ENCODE measurements around the gene GAD1.

GAD1 gene

GRCh38 chr2:170814533-170815230 is 2.0 kb upstream of the GAD1 start:
- H3K27me3 ChIP-seq (ENCODE audit: control insufficient read depth in 1 of 2, insufficient read depth in 1 of 2, low read length in 2 of 2): peaks cover 67 to 68% of the 10 kb centered on the region in 2 experiments
- H2BK12ac ChIP-seq (ENCODE audit: low read length in 2 of 2): no peak overlapping the region
- H4K91ac ChIP-seq (ENCODE audit: low read length): no peak overlapping the region
- H3K4me1 ChIP-seq (ENCODE audit: control insufficient read depth, insufficient read depth, low read depth, low read length): peaks cover 31% of the 10 kb centered on the region
- H3K4me2 ChIP-seq (ENCODE audit: low read length, poor library complexity, severe bottlenecking): no peak overlapping the region
- H2AFZ ChIP-seq (ENCODE audit: low read depth, low read length): no peak overlapping the region
- H3K4ac ChIP-seq (ENCODE audit: low read depth in 1 of 2, low read length in 2 of 2): no peak overlapping the region
- DNase-seq: no peak
- WGBS: 34% methylated on average over 26 of the region's 31 CpGs
- H2BK15ac ChIP-seq (ENCODE audit: low read depth, poor library complexity, severe bottlenecking): no peak overlapping the region
- H3K18ac ChIP-seq (ENCODE audit: low read depth in 1 of 2, low read length in 2 of 2): no peak overlapping the region
- no peak overlapping the region for H2BK120ac ChIP-seq (ENCODE audit: low read depth, low read length)
- no peak overlapping the region for H3K23ac ChIP-seq (ENCODE audit: low read length in 2 of 2)
- no peaks in the 10 kb centered on the region for H3K9me3 ChIP-seq (ENCODE audit: control insufficient read depth, low read length)
- H3K36me3 ChIP-seq (ENCODE audit: control insufficient read depth in 1 of 2, insufficient read depth in 2 of 2, low read depth in 1 of 2, low read length in 2 of 2): no peaks in the 10 kb centered on the region
- H3K27ac ChIP-seq (ENCODE audit: low read length, poor library complexity, severe bottlenecking): no peak overlapping the region
- no peak overlapping the region for H3K14ac ChIP-seq (ENCODE audit: low read length in 2 of 2)
- no peak overlapping the region for H3K9ac ChIP-seq (ENCODE audit: low read length)
- H4K8ac ChIP-seq (ENCODE audit: low read length): no peak overlapping the region
- H2AK5ac ChIP-seq (ENCODE audit: low read length, severe bottlenecking): no peak overlapping the region
- no peak overlapping the region for H2BK5ac ChIP-seq (ENCODE audit: low read depth, low read length, poor library complexity, severe bottlenecking)
- H3K4me3 ChIP-seq (ENCODE audit: insufficient read depth in 1 of 2, low read depth in 1 of 2, low read length in 2 of 2): no peak overlapping the region
- no peaks in the 10 kb centered on the region for H3K79me1 ChIP-seq (replicated peaks; ENCODE audit: low read length, poor library complexity, severe bottlenecking)

- no peaks in the 10 kb centered on the region for H3K79me1 ChIP-seq (replicated peaks; ENCODE audit: low read length, poor library complexity, severe bottlenecking)
- H2BK120ac ChIP-seq (ENCODE audit: low read depth, low read length): no peak overlapping the region
- H3K4ac ChIP-seq (ENCODE audit: low read depth in 1 of 2, low read length in 2 of 2): no peak overlapping the region
- no peak overlapping the region for H4K8ac ChIP-seq (ENCODE audit: low read length)
- H3K9me3 ChIP-seq (ENCODE audit: control insufficient read depth, low read length): no peaks in the 10 kb centered on the region
- no peak overlapping the region for H3K9ac ChIP-seq (ENCODE audit: low read length)
- no peak overlapping the region for H3K23ac ChIP-seq (ENCODE audit: low read length in 2 of 2)
- no peak overlapping the region for H3K4me3 ChIP-seq (ENCODE audit: insufficient read depth in 1 of 2, low read depth in 1 of 2, low read length in 2 of 2)
- H3K4me2 ChIP-seq (ENCODE audit: low read length, poor library complexity, severe bottlenecking): no peak overlapping the region
- no peak overlapping the region for H3K27ac ChIP-seq (ENCODE audit: low read length, poor library complexity, severe bottlenecking)
- H3K14ac ChIP-seq (ENCODE audit: low read length in 2 of 2): no peak overlapping the region
- no peak overlapping the region for H2BK5ac ChIP-seq (ENCODE audit: low read depth, low read length, poor library complexity, severe bottlenecking)
- no peak overlapping the region for H2AFZ ChIP-seq (ENCODE audit: low read depth, low read length)
- no peak for DNase-seq
- H4K91ac ChIP-seq (ENCODE audit: low read length): no peak overlapping the region
- H2BK15ac ChIP-seq (ENCODE audit: low read depth, poor library complexity, severe bottlenecking): no peak overlapping the region
- H3K4me1 ChIP-seq (ENCODE audit: control insufficient read depth, insufficient read depth, low read depth, low read length): peaks cover 31% of the 10 kb centered on the region
- H3K27me3 ChIP-seq (ENCODE audit: control insufficient read depth in 1 of 2, insufficient read depth in 1 of 2, low read length in 2 of 2): peaks cover 73 to 75% of the 10 kb centered on the region in 2 experiments
- no peak overlapping the region for H2BK12ac ChIP-seq (ENCODE audit: low read length in 2 of 2)
- H3K36me3 ChIP-seq (ENCODE audit: control insufficient read depth in 1 of 2, insufficient read depth in 2 of 2, low read depth in 1 of 2, low read length in 2 of 2): no peaks in the 10 kb centered on the region
- no peak overlapping the region for H2AK5ac ChIP-seq (ENCODE audit: low read length, severe bottlenecking)
- no peak overlapping the region for H3K18ac ChIP-seq (ENCODE audit: low read depth in 1 of 2, low read length in 2 of 2)
- WGBS: 21% methylated on average over 14 of the region's 19 CpGs
These were observed 1.4 kb upstream of the GAD1 start for GRCh38 chr2:170815311-170815710.

- Histone ChIP-seq H3K4me3 (ENCODE audit: insufficient read depth in 1 of 2, low read depth in 1 of 2, low read length in 2 of 2) (peak overlapping the region in 1 of 2 experiments; percentile 65), H3K79me1 (replicated peaks; ENCODE audit: low read length, poor library complexity, severe bottlenecking) (no peaks in the 10 kb centered on the region), H2BK120ac (ENCODE audit: low read depth, low read length) (no peak overlapping the region), H3K27ac (ENCODE audit: low read length, poor library complexity, severe bottlenecking) (no peak overlapping the region), H3K4me1 (ENCODE audit: control insufficient read depth, insufficient read depth, low read depth, low read length) (peaks cover 31% of the 10 kb centered on the region), H3K23ac (ENCODE audit: low read length in 2 of 2) (peak overlapping the region in 1 of 2 experiments; percentile 43), H3K14ac (ENCODE audit: low read length in 2 of 2) (no peak overlapping the region), H3K4ac (ENCODE audit: low read depth in 1 of 2, low read length in 2 of 2) (no peak overlapping the region), H4K91ac (ENCODE audit: low read length) (no peak overlapping the region), H3K4me2 (ENCODE audit: low read length, poor library complexity, severe bottlenecking) (peak overlapping the region; percentile 82), H2BK12ac (ENCODE audit: low read length in 2 of 2) (no peak overlapping the region), H2BK5ac (ENCODE audit: low read depth, low read length, poor library complexity, severe bottlenecking) (no peak overlapping the region), H3K9ac (ENCODE audit: low read length) (no peak overlapping the region), H2AK5ac (ENCODE audit: low read length, severe bottlenecking) (no peak overlapping the region), H2BK15ac (ENCODE audit: low read depth, poor library complexity, severe bottlenecking) (peak overlapping the region; percentile 17), H3K9me3 (ENCODE audit: control insufficient read depth, low read length) (no peaks in the 10 kb centered on the region), H2AFZ (ENCODE audit: low read depth, low read length) (no peak overlapping the region), H4K8ac (ENCODE audit: low read length) (no peak overlapping the region), H3K18ac (ENCODE audit: low read depth in 1 of 2, low read length in 2 of 2) (no peak overlapping the region), H3K36me3 (ENCODE audit: control insufficient read depth in 1 of 2, insufficient read depth in 2 of 2, low read depth in 1 of 2, low read length in 2 of 2) (no peaks in the 10 kb centered on the region), H3K27me3 (ENCODE audit: control insufficient read depth in 1 of 2, insufficient read depth in 1 of 2, low read length in 2 of 2) (peaks cover 80 to 81% of the 10 kb centered on the region in 2 experiments)
- WGBS: under 1% methylated on average over 43 of the region's 52 CpGs
- DNase-seq: peak; percentile 57
These were observed 762 bp upstream of the GAD1 start for GRCh38 chr2:170815746-170816503.
